Measurements from ENCODE around the gene SNAI3. TPM values are rescaled to one million over a fixed set of nuclear protein-coding genes. Genes with fewer than 3 reads are reported as not detected.

The SNAI3 gene
- 0.11 to 0.26 TPM (median 0.15 TPM) in 5 replicates for total RNA-seq (2022; extraction: Qiagen RNA extraction; ENCODE audit: low read depth)

DNA sequence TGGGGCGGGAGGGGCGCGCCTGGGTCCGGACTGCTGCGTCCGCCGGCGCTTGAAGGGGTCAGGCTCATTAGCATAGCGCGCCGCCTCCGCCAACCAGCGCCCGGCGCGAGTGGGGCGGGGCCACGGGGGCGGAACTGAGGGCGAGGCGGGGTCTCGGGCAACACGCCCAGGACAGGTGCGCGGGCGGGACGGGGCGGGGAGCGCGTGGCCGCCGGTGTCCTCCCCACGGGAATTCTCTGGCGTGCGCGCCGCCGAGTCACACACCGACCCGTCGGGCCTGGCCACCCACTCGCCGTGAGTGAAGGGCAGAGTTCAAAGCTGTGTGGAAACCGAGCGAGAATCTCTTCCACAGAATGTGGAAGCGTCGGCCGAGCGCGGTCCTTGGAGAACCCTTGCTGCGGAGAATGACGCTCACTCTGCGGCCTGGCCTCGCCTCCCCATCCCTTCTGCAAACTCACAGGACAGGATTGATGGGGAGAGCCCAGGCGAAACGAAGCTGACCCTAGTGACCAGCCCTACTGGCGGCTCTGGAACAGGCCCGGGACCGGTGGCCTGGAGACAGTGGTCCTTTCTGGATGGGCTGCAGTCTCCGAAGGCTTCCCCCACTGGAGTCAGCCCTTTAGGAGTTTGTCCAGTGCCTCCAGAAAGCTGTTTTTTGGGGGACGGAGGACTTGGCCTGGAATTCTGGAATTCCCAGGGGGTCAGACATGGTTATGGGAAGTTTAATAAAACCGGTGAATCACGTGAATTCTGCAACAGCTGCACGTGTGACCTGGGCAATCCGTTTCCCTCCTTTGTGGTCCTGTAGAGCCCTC lies at the start of gene SNAI3:
Gene SNAI3 (minus strand): TSS at position 69 of the 815 bp plus-strand sequence. CDS start 101 bp downstream, outside the sequence.

DNA sequence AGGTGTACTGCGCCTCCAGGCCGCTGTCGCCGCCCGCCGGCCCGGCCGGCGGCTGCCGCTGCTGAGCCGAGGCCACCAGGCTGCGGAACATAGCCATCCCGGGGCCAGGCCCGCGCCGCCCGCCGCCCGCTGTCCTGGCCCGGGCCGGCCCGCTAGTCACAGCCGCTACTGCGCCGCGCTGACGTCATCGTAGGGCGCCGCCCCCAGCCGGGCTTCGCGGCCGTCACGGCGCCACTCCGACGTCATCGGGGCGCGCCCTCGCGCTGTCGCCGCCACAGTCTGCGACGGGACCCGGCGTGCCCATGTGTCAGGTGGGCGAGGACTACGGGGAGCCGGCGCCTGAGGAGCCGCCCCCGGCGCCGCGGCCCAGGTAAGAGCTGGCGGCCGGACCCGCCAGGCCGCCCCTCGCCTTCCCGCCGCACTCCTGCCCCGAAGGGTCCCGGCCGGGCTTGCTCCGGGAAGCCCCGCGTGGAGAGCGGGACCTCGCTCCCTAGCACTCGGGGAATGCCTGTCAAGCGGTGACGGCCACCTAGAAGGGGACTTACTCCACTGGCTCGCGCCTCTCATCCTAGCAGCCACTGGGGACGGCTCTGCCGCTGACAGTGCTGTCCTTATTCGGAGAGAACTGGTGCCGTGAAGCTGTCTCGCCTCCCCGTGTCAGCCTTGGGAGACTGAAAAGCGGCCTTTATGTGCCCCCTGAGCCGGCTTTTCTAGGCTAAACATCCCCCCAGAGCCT lies 20.1 kb upstream of the SNAI3 start, which contains the start of the genes CTU2 and RNF166:
Gene CTU2 (plus strand): TSS at position 275 of the 736 bp plus-strand sequence. CDS start 28 bp downstream, at position 303.
Gene RNF166 (minus strand): TSS at position 180 of the 736 bp plus-strand sequence. CDS start 83 bp downstream, at position 97.

DNA sequence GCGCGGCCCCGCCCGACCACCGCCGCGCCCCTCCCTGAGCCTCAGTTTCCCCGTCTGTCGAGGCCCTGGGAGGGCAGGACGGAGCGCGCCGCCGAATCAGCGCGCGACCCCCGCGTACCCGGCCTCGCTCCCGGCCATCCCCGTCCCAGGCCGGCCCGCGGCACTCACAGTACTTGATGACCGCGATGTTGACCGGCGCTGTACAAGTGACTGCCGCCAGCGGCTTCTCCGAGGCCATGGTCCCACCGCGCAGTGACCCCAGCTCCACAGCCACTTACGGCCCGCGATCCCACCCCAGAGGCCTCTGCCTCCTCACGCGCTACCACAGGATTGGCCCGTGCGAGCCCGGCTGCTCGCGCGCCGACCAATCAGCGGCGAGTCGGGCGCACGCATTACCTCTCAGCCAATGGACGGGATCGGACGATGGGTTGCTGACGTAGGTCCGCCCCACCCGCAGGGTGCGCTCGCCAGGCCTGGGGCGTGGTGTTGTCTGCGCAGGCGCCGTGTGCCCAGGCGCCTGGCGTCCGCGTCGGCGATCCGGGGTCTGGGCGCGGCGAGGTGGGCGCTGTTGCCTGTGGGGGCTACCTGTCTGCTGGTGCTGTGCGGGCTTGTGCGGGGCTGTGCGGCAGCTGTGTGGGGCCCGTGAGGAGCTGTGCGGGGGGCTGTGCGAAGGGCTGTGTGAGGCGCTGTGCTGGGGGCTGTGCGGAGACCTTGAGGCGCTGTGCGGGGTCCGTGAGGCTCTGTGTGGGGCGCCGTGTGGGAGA lies 23.3 kb downstream of the SNAI3 start, which contains the start of gene MVD:
Gene MVD (minus strand): TSS at position 249 of the 764 bp plus-strand sequence. CDS start 11 bp downstream, at position 238.

DNA sequence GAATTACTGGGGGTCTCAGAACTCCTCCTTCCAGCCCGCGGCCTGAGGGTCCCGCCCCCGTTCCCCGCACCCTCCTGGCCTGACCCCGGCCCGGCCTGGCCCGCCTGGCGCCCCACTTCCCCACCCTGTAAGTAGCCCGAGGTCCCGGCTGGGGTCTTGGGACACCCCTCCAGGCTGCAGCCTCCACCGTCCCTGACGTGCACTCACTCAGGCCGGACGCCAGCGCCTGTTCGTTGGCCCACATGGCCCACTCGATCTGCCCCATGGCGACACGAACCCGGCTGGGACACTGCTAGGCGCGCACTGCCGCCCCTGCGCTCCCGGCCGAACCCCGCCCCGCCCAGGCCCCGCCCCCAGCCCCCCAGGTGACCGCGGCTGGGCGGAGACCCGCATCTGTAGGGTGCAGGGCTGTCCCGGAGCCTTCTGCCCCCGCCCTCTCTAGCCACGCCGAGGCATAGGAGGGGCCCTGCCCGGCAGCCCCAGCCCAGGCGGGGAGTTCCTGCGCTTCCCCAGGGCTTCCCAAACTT lies 35.5 kb downstream of the SNAI3 start, which contains the start of gene CYBA:
Gene CYBA (minus strand): TSS at position 305 of the 527 bp plus-strand sequence. CDS start 40 bp downstream, at position 265.

DNA sequence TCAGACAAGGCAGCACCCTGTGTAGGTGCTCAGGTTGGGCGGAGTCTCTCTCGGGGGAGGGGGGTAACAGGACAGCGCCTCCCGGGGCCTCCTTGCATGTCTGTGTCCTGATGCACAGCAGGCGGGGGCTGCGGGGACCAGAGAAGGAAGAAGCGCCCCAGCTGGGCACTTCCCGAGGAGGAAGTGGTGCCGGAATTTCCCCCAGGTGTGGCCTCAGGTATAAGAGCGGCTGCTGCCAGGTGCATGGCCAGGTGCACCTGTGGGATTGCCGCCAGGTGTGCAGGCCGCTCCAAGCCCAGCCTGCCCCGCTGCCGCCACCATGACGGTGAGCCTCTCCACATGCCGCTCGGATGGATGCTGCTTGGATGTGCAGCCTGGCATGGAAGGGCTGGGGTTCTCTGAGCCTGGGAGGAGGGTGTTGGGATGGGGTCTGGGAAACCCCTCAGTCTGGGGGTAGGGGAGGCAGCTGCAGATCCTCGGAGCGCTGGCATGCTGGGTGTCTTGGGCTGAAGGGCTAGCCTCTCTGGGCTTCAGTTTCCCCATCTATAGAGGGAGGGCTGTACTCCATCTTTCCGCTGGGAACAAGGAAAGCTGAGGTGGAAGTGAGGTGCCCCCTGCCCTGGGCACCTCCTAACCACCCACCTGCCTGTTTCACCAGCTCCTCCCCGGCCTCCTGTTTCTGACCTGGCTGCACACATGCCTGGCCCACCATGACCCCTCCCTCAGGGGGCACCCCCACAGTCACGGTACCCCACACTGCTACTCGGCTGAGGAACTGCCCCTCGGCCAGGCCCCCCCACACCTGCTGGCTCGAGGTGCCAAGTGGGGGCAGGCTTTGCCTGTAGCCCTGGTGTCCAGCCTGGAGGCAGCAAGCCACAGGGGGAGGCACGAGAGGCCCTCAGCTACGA lies 47.7 kb downstream of the SNAI3 start, which contains the start of gene IL17C:
Gene IL17C (plus strand): TSS at position 250 of the 908 bp plus-strand sequence. CDS start 70 bp downstream, at position 320.

Other genes starting within 250 kb of the SNAI3 start
- 5.0 to 9.3 TPM (median 8.8 TPM) in 5 replicates for gene ZFPM1, start 233.2 kb downstream of the SNAI3 start, total RNA-seq (2022; extraction: Qiagen RNA extraction; ENCODE audit: low read depth)
- gene ZC3H18, start 116.1 kb downstream of the SNAI3 start, total RNA-seq (2022; extraction: Qiagen RNA extraction; ENCODE audit: low read depth) = 46.1 to 59.8 TPM (median 53.6 TPM) in 5 replicates
- gene IL17C, start 47.9 kb downstream of the SNAI3 start, total RNA-seq (2022; extraction: Qiagen RNA extraction; ENCODE audit: low read depth) = not detected in 5 replicates
- 238 to 286 TPM (median 248 TPM) in 5 replicates for gene CYBA, start 35.5 kb downstream of the SNAI3 start, total RNA-seq (2022; extraction: Qiagen RNA extraction; ENCODE audit: low read depth)
- gene MVD, start 23.4 kb downstream of the SNAI3 start, total RNA-seq (2022; extraction: Qiagen RNA extraction; ENCODE audit: low read depth) = 18.7 to 24.5 TPM (median 21.0 TPM) in 5 replicates
- 11.0 to 19.8 TPM (median 15.9 TPM) in 5 replicates for gene RNF166, start 19.9 kb upstream of the SNAI3 start, total RNA-seq (2022; extraction: Qiagen RNA extraction; ENCODE audit: low read depth)
- 25.0 to 34.1 TPM (median 30.1 TPM) in 5 replicates for gene CTU2, start 20.0 kb upstream of the SNAI3 start, total RNA-seq (2022; extraction: Qiagen RNA extraction; ENCODE audit: low read depth)
- gene PIEZO1, start 98.7 kb upstream of the SNAI3 start, total RNA-seq (2022; extraction: Qiagen RNA extraction; ENCODE audit: low read depth) = 104 to 153 TPM (median 134 TPM) in 5 replicates
- gene CDT1, start 117.3 kb upstream of the SNAI3 start, total RNA-seq (2022; extraction: Qiagen RNA extraction; ENCODE audit: low read depth) = 27.6 to 35.3 TPM (median 30.7 TPM) in 5 replicates
- 326 to 419 TPM (median 363 TPM) in 5 replicates for gene APRT, start 125.4 kb upstream of the SNAI3 start, total RNA-seq (2022; extraction: Qiagen RNA extraction; ENCODE audit: low read depth)
- 37.9 to 49.4 TPM (median 44.9 TPM) in 5 replicates for gene GALNS, start 170.4 kb upstream of the SNAI3 start, total RNA-seq (2022; extraction: Qiagen RNA extraction; ENCODE audit: low read depth)
- 95.2 to 120 TPM (median 106 TPM) in 5 replicates for gene TRAPPC2L, start 170.6 kb upstream of the SNAI3 start, total RNA-seq (2022; extraction: Qiagen RNA extraction; ENCODE audit: low read depth)
- not detected in 5 replicates for gene PABPN1L, start 180.2 kb upstream of the SNAI3 start, total RNA-seq (2022; extraction: Qiagen RNA extraction; ENCODE audit: low read depth)